ENCODE results near the gene SPHK1. TPM values are rescaled to one million over a fixed set of nuclear protein-coding genes. Genes with fewer than 3 reads are reported as not detected.
A peak's percentile ranks its signal among the peaks of the same experiment; 100 is the strongest.

SPHK1 gene
- total RNA-seq, 3 donors from 2014 or later: 16.9 to 22.2 (median 17.4) TPM

DNA sequence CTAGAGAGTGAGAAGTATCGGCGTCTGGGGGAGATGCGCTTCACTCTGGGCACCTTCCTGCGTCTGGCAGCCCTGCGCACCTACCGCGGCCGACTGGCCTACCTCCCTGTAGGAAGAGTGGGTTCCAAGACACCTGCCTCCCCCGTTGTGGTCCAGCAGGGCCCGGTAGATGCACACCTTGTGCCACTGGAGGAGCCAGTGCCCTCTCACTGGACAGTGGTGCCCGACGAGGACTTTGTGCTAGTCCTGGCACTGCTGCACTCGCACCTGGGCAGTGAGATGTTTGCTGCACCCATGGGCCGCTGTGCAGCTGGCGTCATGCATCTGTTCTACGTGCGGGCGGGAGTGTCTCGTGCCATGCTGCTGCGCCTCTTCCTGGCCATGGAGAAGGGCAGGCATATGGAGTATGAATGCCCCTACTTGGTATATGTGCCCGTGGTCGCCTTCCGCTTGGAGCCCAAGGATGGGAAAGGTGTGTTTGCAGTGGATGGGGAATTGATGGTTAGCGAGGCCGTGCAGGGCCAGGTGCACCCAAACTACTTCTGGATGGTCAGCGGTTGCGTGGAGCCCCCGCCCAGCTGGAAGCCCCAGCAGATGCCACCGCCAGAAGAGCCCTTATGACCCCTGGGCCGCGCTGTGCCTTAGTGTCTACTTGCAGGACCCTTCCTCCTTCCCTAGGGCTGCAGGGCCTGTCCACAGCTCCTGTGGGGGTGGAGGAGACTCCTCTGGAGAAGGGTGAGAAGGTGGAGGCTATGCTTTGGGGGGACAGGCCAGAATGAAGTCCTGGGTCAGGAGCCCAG lies 2.8 kb downstream of the SPHK1 start:
- DNase-seq (no peak), ATAC-seq (no peak)
- H3K4me3 Mint-ChIP-seq: no peak overlapping the region
- no peaks in the 10 kb centered on the region for H3K9me3 Mint-ChIP-seq
- H3K4me1 Mint-ChIP-seq (ENCODE audit: low read depth): peaks cover 13% of the 10 kb centered on the region
- H3K27me3 Mint-ChIP-seq (ENCODE audit: low read depth): no peaks in the 10 kb centered on the region
- no peaks in the 10 kb centered on the region for H3K36me3 Mint-ChIP-seq (ENCODE audit: insufficient read depth)

GRCh38 chr17:76388966-76389888 lies 4.8 kb downstream of the SPHK1 start:
- no peak overlapping the region for H3K4me3 Mint-ChIP-seq
- no peak for ATAC-seq
- no peak for DNase-seq
- H3K36me3 Mint-ChIP-seq (ENCODE audit: insufficient read depth): peaks cover 8% of the 10 kb centered on the region
- H3K27me3 Mint-ChIP-seq (ENCODE audit: low read depth): no peaks in the 10 kb centered on the region
- no peaks in the 10 kb centered on the region for H3K9me3 Mint-ChIP-seq
- peaks cover 6% of the 10 kb centered on the region for H3K4me1 Mint-ChIP-seq (ENCODE audit: low read depth)

- H3K4me3 Mint-ChIP-seq: no peak overlapping the region
- H3K36me3 Mint-ChIP-seq (ENCODE audit: insufficient read depth): peaks cover 8% of the 10 kb centered on the region
- no peaks in the 10 kb centered on the region for H3K27me3 Mint-ChIP-seq (ENCODE audit: low read depth)
- DNase-seq (no peak), ATAC-seq (no peak)
- no peaks in the 10 kb centered on the region for H3K9me3 Mint-ChIP-seq
- H3K4me1 Mint-ChIP-seq (ENCODE audit: low read depth): peaks cover 6% of the 10 kb centered on the region
Observed at GRCh38 chr17:76390003-76390421, 5.6 kb downstream of the SPHK1 start.

DNA sequence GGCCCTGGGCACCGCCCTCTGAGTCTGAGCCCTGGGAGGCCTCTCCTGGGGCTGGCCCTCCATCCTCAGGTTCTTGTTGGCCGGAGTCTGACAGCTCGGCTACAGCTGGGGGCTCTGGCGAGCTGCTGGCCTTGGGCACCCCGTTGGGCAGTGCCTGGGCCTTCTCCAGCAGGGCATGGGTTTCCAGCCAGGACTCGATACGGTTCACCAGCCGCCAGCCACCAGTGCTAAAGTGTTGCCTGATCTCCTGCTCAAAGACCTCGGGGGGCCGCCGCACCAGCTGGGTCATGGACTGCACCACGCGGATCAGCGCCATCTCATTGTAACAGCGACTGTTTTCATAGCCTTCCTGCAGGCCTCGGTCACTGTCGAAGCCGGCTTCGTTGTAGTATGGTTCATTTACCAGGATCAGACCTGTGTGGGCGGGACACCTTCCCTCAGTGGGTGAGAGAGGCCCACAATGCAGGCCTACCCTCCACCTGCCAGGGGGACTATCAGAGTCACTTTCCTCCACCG lies 6.8 kb downstream of the SPHK1 start:
- DNase-seq (no peak), ATAC-seq (no peak)
- H3K27me3 Mint-ChIP-seq (ENCODE audit: low read depth): no peaks in the 10 kb centered on the region

DNA sequence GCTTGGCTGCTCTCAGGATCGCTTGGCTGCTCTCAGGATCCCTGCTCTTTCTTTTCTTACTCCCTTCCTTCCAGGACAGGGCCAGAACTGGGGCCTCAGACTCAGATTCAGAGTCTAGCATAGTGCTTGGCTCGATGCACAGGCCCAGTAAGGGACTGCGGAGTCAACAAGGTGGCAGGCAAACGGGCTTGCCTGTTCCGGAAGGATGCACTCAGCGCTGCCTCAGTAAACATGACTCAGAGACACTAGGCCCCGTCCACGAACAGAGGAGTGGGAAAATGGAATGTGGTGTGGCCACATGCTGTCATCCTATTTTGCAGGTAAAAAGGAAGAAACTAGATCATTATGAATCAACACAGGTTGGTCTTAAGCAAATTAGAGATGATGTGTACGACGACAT lies 9.8 kb downstream of the SPHK1 start:
- Mint-ChIP-seq H3K27me3 (ENCODE audit: low read depth) (no peaks in the 10 kb centered on the region), H3K4me1 (ENCODE audit: low read depth) (no peaks in the 10 kb centered on the region), H3K4me3 (no peak overlapping the region), H3K36me3 (ENCODE audit: insufficient read depth) (peaks cover 24% of the 10 kb centered on the region), H3K9me3 (no peaks in the 10 kb centered on the region)
- ATAC-seq (no peak), DNase-seq (no peak)

More for the DNA sequence above, 6.8 kb downstream of the SPHK1 start:
- Mint-ChIP-seq H3K36me3 (ENCODE audit: insufficient read depth) (peaks cover 11% of the 10 kb centered on the region), H3K9me3 (no peaks in the 10 kb centered on the region), H3K4me1 (ENCODE audit: low read depth) (peaks cover 2% of the 10 kb centered on the region), H3K4me3 (no peak overlapping the region)

GRCh38 chr17:76395980-76396379 lies 11.6 kb downstream of the SPHK1 start:
- Mint-ChIP-seq H3K36me3 (ENCODE audit: insufficient read depth) (peaks cover 32% of the 10 kb centered on the region), H3K27me3 (ENCODE audit: low read depth) (no peaks in the 10 kb centered on the region), H3K4me1 (ENCODE audit: low read depth) (no peaks in the 10 kb centered on the region), H3K9me3 (no peaks in the 10 kb centered on the region), H3K4me3 (no peak overlapping the region)
- ATAC-seq: no peak
- no peak for DNase-seq

DNA sequence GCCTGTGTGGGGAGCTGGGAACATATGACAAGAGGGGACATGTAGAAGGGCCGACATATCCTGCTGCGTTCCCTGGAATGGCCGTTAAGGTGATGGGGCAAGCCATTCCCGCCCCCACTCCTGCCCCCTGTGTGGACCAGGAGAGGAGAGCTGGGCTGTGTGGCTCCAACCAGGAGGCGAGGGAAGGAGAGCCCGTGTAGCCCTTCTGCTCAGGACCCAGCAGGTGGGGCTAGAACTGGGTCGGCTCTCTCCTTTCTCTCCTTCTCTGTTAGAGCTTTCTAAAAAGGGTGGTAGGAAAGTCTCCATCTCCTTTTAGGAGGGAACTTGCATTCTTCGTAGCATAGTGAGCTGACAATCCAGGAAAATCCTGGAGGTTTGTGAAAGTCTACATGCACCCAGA lies 12.8 kb downstream of the SPHK1 start:
- H3K9me3 Mint-ChIP-seq: no peaks in the 10 kb centered on the region
- no peaks in the 10 kb centered on the region for H3K27me3 Mint-ChIP-seq (ENCODE audit: low read depth)
- H3K4me1 Mint-ChIP-seq (ENCODE audit: low read depth): no peaks in the 10 kb centered on the region
- ATAC-seq (no peak), DNase-seq (no peak)
- peaks cover 41% of the 10 kb centered on the region for H3K36me3 Mint-ChIP-seq (ENCODE audit: insufficient read depth)
- no peak overlapping the region for H3K4me3 Mint-ChIP-seq

DNA sequence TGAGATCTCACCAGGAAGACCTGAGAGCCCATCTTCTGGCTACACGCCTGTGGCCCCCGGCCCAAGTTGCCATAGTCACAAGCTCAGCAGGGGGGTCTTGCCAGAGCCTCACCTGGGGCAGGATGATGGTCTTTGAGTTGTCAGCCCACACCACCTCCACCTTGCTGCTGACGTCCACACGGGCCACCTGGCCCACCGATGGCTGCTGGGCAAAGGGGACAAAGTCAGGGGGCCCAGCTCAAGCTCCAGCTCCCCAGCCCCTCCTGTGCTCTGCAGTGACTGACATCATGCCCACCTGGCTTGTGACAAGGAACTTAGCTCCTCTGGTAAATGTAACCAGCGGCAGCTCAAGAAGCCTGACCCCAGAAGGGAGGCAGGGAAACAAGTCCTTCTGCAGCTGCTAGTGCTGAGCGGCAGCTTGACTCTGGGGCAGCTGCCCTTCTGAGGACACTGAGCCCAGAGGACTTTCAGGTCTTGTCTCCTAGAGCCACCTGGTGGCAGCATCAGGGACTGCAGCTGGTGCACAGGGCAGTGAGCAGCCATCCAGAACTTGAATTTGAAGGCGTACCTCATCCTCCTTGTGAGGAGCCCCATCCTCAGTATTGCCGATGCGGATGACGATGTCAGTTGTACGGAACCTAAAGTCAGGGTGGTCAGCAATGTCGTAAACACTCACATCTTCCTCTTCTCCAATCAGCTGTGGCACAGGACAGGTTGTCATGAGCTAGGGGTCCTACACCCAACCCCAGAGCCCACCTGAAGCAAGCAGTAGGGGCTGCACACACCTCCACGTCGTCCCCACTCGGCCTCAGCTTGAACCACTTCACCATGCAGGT lies 13.5 kb downstream of the SPHK1 start:
- H3K27me3 Mint-ChIP-seq (ENCODE audit: low read depth): no peaks in the 10 kb centered on the region
- H3K4me1 Mint-ChIP-seq (ENCODE audit: low read depth): no peaks in the 10 kb centered on the region
- peak; percentile 89 for DNase-seq
- H3K4me3 Mint-ChIP-seq: no peak overlapping the region
- H3K9me3 Mint-ChIP-seq: no peaks in the 10 kb centered on the region
- peak; percentile 79 to 82 for ATAC-seq
- H3K36me3 Mint-ChIP-seq (ENCODE audit: insufficient read depth): peaks cover 46% of the 10 kb centered on the region

DNA sequence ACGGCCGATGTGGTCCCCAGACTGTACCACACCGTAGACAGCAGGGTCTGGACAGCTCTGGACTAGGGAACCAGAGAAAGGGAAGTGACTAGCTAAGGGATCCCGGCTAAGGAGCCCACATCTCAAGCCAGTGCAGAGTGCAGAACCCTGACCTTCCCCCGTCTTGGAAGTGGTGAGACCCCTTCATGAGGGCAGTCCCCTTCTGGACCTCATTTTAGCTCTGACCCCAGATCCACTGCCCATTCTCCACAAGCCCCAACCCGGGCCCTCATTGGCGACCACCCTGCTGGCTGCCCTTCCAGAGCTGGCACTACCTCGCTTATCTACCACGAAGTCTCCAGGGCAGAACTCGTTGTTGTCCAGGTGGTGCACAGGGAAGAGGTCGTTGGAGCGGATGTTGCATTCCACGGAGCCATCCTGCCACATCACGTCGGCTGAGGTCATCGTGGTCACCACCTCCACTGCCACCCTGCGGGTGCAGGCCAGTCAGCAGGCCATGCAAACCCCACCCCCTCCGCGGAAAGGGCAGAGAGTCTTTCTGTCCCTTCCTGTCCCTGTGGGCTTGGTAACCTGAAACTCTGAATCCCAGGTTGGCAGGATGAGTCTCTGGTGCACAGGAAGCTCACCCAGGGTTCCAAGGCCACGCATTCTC lies 14.2 kb downstream of the SPHK1 start:
- Mint-ChIP-seq H3K27me3 (ENCODE audit: low read depth) (no peaks in the 10 kb centered on the region), H3K4me1 (ENCODE audit: low read depth) (no peaks in the 10 kb centered on the region), H3K9me3 (no peaks in the 10 kb centered on the region), H3K36me3 (ENCODE audit: insufficient read depth) (peaks cover 44% of the 10 kb centered on the region), H3K4me3 (no peak overlapping the region)
- ATAC-seq: no peak
- no peak for DNase-seq

DNA sequence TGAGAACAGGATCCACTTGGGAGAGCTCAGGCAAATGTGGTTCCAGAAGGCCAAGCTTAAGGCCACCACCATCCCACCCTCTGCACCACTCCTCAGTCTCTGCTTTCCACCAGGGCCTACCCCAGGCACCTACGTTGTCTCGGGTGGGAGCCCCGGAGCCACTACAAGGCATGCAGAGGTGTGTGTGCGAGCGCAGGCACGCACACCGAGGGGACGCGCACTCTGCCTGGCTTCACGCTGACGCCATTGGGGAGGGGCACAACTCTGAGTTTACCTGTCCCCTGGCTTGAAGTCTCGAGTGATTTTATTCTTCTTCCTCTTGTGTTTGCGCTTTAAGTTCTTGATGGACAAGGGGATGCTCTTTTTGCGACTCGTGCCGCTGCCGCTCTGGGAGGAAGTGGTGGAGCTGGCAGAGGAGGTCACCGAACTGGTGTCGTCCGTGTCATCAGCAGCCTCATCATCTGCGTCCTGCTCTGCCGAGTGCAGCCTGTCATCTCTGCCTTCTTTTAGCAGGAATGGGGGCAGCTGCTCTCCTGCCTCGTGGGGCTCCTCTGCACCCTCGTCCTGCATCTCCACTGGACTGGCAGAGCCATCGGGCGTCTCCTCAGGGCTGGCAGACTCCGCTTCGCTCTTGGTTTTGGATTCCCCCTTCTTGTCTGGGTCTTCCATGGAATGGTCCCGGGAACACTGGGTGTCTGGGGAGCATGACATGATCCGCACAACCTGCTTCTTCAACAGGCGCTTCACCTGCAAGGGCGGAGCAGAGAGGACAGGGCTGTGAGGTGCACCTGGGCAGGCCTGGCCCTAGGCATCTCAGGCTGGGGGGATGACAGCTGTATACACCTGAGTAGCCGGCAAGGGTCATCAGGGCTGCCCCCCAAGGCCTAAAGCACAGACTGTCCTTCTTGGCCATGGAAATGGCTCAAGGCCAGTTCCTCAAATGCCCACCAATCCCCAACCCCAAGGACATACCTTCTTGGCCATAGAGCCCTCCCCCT lies 15.1 kb downstream of the SPHK1 start:
- no peak for ATAC-seq
- no peaks in the 10 kb centered on the region for H3K9me3 Mint-ChIP-seq
- no peak for DNase-seq
- H3K36me3 Mint-ChIP-seq (ENCODE audit: insufficient read depth): peaks cover 48% of the 10 kb centered on the region
- H3K27me3 Mint-ChIP-seq (ENCODE audit: low read depth): no peaks in the 10 kb centered on the region
- H3K4me3 Mint-ChIP-seq: no peak overlapping the region
- H3K4me1 Mint-ChIP-seq (ENCODE audit: low read depth): peaks cover 4% of the 10 kb centered on the region

DNA sequence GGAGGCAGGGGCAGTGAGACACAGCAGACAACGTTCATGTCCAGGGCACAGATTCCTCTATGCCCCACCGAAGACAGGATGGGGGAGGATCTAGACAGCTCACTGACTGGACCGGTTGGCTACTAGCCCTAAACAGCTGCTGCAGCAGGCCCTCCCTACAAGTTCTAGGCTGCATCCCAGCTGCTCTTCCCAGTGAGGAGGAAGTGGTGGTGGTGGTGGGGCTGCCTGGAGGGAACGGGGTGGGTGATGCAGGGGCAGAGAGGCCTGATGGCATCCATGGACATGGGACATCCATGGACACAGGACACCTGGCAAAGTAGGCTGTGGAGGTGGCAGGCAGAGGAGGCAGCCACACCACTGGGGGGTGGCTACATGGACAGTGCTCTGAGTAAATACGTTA lies 18.3 kb downstream of the SPHK1 start:
- Mint-ChIP-seq H3K4me3 (no peak overlapping the region), H3K9me3 (no peaks in the 10 kb centered on the region), H3K27me3 (ENCODE audit: low read depth) (no peaks in the 10 kb centered on the region), H3K36me3 (ENCODE audit: insufficient read depth) (peaks cover 43% of the 10 kb centered on the region), H3K4me1 (ENCODE audit: low read depth) (peaks cover 8% of the 10 kb centered on the region)
- DNase-seq (no peak), ATAC-seq (no peak)

- ATAC-seq (no peak), DNase-seq (no peak)
- no peak overlapping the region for H3K4me3 Mint-ChIP-seq
- peaks cover 32% of the 10 kb centered on the region for H3K36me3 Mint-ChIP-seq (ENCODE audit: insufficient read depth)
- no peaks in the 10 kb centered on the region for H3K9me3 Mint-ChIP-seq
- H3K27me3 Mint-ChIP-seq (ENCODE audit: low read depth): no peaks in the 10 kb centered on the region
- peaks cover 15% of the 10 kb centered on the region for H3K4me1 Mint-ChIP-seq (ENCODE audit: low read depth)
Observed at GRCh38 chr17:76404256-76404655, 19.8 kb downstream of the SPHK1 start.
